Fibroblast of peridontal ligament (primary cell): Measurements from ENCODE around the gene EML4.
A peak's percentile ranks its signal among the peaks of the same experiment; 100 is the strongest.

ENCODE experiments used
- DNase-seq: peaks from one replicate; pipeline ENCODE4 v3.0.0-alpha.2; 2010; ENCODE audit errors: extremely low read depth

The EML4 gene

DNA sequence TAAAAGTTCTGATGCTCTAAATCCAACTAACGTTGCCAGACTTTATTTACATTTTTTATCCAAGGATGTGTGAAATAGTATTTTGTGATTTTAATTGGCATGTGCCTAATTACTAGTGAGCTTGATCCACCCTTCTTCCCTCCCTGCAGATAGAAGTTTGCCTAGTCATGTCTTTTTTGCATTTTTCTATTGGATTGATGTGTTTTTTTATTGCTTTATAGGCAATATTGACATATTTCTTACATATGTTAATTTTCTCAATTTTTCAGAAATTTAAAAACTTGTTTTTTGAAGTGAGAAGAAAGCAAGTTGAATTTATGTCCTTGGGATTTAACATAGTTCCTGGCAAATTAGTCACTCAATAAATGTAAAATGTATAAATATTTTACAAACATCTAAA, 56.4 kb downstream of the EML4 start:
- DNase-seq: no peak

DNA sequence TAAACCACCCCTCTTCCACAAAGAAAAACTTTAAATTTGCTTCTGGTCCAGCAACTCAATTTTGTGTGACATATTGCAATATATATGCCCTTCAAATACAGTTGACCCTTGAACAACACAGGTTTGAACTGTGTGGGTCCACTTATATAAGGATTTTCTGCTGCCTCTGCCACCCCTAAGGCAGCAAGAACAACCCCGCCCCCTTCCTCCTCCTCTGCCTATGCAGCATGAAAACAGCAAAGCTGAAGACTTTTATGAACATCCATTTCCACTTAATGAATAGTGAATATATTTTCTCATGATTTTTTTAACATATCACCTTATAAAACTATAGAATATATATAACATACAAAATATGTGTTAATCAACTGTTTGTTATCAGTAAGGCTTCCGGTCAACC, 58.3 kb downstream of the EML4 start:
- no peak for DNase-seq

DNA sequence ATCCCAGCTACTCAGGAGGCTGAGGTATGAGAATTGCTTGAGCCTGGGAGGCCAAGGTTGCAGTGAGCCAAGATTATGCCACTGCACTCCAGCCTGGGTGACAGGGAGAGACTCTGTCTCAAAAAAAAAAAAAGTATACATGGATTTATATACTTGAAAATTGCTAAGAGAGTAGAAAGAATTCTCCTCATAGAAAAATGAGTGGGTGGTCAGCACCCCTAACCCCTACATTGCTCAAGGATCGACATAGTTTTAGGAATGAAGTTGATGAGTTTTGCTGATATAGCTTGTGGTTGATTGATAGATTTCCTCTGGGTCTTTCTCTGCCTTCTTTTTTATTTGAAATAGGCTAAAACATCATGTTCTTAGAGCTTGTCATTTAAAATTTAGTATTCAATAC, 58.9 kb downstream of the EML4 start:
- no peak for DNase-seq

DNA sequence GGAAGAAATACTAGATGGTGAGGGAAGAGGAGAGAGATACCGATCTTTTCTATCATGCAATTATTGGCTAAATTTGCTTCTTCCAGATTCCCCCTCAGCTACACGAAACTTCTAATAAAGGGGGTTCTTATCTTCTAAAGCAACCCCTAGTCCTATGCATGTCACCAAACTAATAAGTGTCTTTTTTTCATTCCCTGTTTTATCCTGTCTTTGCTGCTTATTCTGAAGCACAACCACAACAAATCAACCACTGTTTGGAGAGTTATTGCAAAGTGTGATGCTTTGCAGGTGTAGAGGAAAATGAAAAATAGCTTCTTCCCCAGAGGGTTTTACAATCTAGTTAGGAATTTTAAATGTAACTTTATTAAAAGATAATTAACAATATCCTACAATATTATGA, 60.8 kb downstream of the EML4 start:
- DNase-seq: no peak

DNA sequence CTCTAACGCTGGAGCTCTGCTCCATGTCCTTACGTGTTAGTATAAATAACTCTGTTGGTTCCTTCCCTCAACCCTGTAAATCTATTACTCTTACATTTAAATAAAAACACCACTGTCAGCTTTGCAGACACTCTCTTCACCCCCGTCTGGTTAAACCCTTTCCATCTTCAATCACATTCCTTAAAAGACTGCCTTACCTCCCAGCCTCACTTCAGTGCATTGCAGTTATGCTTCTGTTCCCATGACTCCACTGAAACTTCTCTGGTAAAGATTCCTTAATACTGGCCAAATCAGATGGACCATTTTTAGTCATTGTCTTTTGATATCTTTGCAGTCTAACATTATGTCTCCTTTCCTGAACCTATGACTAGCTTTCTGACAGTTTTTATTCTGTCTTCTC, 61.7 kb downstream of the EML4 start:
- no peak for DNase-seq

DNA sequence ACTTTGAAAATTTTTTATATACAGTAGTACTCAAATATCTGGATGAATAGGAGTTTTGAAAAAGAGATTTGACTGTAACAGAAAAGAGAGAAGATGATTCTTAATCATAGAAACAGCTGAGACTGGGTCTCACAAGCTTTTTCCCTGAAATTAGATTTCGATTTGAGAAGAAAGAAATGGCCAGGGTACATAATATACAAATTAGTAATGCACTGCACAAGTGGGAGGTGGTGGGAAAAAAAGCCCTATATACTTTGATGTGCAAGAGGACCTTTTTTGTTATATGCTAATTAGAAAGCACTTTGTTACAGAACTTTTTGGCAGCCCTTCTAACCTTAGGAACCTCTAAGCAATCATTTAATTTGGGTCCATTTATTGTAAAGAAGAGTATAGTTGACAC, 62.9 kb downstream of the EML4 start:
- DNase-seq: no peak

DNA sequence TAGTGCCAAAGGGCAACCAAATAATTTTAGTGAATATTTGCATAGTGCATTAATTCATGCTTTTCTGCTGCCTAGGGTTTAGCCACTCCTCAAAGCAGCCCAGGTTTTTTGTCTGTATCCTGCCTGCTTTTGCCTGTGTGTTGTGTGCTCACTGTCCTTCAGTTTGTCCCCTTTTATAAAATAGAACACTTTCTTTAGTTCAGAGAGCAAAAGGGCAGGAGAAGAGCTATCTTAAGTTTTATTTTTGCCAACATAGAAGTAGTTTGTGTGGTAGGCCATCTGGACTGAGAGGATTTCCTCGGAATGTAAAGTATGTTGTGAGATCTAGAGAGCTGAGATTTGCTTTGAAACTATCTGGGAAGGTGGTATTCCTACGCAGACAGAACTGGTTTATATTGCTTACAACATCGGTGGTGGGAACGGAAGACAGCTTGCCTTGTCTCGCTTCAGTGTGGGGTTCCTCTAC, 64.9 kb downstream of the EML4 start:
- peak; percentile 68 for DNase-seq

DNA sequence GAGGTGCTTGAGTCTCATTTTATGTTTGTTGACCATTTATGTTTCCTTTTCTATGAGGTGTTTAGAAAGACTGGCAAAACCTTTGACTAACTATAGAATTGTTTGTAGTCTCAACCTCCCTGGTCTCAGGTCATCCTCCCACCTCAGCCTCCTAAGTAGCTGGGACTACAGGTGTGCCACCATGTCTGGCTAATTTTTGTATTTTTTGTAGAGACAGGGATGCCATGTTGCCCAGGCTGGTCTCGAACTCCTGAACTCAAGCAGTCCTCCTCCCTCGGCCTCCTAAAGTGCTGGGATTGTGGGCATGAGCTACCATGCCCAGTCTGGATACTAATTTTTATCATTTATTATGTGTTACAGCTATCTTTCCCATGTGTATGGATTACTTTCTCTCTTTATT, 67.8 kb downstream of the EML4 start:
- DNase-seq: no peak

DNA sequence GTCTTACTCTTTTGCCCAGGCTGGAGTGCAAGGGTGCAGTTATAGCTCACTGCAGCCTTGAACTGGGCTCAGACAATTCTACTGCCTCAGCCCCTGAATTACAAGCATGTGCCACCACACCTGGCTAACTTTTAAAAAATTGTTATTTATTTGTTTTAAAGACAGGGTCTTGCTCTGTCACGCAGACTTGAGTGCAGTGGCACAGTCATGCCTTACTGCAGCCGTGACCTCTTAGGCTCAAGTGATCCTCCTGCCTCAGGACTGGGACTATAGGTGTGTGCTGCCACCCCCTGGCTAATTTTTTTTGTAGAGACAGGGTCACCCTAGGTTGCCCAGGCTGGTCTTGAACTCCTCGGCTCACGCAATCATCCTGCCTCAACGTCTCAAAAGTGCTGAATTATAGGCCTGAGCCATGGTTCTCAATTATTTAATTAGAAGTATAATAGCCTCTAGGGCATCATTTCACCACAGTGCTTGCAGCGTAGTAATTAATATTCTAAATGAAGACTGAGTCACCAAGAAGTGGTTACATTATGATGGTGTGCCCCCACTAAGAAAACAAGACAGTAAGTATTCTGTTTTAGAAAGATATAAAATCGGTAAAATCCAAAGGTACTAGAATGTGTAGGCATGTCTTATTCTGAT, 69.6 kb downstream of the EML4 start:
- no peak for DNase-seq

DNA sequence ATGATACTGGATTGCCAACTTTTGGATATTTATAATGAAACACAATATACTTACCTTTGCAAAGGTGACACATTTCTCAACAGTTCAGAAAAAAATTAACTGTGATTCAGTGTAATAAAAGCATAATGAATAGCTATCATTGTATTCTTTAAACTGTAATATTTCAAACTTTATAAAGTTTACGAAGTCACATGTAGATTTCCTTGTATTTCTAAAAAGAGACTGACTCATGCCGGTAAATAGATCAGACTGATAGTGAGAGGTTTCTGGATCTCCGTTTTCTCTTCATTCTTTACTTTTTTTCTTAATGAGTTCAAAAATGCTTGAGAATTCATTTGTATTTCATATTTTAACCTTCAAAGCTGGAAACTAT, 70.1 kb downstream of the EML4 start:
- DNase-seq: no peak

DNA sequence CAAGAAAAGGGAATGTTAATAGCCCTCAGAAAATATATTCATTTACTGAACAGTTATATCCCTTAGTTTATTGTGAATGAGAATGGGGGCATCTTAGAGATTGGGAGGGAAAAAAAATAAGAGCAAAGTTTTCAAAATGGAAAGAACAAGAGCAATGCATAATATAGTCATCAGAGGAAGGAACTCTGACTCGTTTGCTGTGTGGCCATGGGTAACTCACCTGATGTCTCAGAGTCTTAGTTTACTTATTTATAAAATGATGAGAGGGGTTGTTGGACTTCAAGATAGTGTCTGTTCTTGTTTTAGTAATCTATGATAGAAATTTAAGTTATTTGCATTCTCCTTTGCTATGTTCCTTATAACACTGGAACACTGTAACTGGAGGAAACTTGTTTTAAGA, 70.7 kb downstream of the EML4 start:
- DNase-seq: no peak

DNA sequence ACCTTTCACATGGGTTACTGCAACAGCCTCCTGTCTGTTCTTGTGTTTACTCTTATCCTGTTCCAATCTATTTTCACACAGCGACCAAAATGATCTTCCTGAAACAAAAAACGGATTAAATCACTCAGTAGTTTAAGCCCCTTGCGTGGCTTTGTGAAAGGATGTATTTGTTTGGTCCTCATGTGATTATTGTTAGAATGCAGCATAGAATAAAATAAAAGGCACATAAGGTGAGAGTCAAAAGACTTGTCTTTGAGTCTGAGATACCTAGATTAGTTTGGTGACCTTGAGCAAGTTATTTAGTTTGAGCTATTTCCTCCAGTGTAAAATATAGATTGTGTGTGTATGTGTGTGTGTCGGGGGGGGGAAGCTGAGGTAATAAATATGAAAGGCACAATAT, 72.4 kb downstream of the EML4 start:
- no peak for DNase-seq

DNA sequence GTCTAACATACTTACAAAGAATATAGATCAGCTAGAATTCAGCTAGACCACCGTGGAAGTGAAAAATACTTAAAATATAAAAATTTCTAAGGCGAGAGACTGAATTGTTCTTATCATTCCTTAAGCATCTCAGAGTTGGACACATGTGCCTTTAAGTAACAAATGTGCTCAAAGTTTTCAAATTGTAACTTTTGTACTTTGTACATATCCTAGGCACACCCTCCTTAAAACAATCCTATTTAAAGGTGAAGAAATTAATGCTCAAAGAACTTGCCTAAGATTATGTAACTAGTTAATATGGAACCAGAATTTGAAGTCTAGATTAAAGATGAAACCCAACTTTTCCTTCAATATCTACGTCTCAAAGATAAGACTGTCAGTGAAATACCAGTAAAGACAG, 74.1 kb downstream of the EML4 start:
- DNase-seq: no peak

DNA sequence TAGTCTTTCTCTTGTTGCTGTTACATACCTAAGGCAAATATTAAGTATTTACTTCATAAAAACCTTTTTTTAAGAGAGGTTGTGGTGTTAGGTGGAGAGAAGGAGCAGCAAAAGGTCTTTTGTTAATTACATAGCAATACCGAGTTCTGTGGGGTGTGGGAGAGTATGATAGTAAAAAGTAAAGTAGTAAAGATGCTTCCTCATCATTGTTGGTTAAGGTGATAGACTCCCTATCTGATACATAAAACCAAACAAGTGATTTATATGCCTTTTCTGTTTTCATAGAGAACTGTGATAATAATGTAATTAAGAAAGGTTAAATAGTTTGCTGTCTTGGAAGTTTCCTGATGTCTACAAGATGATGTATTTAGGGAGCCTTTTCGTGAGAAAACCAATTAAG, 75.4 kb downstream of the EML4 start:
- no peak for DNase-seq

DNA sequence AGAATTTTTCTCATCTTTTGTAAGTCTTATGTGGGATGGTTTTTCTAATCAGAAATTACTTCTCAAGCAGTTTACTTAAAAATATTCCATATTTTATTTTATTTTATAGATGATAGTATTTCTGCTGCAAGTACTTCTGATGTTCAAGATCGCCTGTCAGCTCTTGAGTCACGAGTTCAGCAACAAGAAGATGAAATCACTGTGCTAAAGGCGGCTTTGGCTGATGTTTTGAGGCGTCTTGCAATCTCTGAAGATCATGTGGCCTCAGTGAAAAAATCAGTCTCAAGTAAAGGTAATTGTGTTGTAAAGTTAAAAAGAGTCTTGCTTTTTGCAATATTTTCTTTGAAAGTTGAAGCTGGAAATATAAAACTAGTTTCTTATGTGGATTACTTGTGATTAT, 76.2 kb downstream of the EML4 start:
- no peak for DNase-seq

DNA sequence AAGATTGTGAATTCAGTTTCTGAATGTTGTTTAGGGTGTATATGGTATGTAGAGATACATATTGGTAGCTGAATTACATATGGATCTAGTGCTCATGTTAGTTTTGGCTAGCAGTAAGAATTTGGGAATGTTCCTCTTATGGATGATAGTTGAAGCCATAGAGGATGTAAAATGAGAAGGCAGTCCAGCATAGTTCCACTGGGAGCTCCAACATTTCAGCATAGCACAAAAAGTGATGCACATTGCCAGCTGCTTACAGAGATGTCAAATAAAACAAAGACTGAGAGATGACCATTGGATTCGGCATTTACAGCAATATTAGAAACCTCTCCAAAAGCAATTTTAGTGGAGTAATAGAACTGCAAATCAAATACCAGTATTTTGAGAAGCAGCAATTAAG, 77.4 kb downstream of the EML4 start:
- peak; percentile 56 for DNase-seq

DNA sequence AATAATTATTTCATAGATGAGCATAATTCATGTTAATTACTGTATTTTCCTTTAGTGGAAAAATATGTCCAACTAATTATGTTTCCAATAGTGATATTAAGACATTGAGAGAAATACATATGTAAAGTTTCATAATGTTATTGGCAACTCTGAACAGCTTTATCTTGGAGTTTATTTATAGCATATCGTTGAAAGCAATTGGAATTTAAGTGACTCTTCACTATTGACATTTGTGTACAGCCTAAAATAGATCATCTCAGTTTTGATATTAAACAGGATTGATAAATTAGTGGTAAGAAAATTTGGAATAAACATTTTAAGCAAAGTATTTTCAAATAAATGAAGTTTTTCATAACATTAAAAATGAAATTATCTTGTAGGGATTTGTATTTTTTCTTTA, 79.7 kb downstream of the EML4 start:
- no peak for DNase-seq

DNA sequence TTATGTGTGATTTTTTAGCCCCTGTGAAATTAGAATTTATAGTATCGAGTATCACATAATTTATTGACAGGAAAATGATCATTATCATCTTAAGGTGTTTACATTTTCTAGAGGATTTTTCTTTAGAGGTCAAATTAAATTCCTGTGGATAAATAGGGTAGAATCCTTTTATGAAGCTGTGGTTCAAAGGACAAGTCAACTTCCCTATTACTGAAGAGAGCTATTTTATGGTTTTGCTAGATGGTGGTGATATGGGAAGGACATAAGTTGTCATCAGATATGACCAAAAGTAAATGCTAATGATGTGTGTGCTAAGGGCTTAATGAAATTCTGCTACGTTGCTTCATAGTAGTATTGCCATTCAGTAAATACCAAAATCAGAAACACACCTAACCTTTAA, 80.1 kb downstream of the EML4 start:
- DNase-seq: no peak

DNA sequence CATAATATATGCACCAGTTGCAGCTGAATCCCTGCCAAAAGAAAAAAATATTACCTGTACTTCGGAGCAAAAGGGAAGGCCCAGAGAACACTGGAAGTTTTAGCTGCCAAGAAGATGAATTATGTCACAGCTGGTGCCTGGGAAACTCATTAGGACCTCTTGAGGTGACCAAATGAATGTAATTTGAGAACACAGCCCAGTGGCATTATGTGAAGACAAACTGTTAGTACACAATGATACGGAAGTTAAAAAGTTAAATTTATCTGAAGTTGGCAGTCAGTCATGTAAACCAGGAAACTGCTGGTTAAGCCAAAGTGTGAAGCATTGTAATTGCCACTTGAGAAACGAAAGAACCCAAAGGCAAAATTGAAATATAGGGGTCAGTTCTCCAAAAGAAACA, 80.7 kb downstream of the EML4 start:
- DNase-seq: no peak

DNA sequence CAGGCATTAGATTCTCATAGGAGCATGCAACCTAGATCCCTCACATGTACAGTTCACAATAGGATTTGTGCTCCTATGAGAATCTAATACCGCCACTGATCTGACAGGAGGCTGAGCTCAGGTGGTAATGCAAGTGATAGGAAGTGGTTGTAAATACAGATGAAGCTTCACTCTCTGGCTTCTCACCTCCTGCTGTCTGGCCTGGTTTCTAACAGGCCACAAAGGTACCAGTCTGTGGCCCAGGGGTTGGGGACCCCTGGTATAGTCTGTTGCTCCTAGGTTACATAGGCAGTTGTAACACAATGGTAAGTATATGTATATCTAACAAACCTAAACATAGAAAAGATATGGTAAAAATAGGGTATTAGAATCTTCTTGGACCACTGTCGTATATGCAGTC, 81.8 kb downstream of the EML4 start:
- DNase-seq: no peak

DNA sequence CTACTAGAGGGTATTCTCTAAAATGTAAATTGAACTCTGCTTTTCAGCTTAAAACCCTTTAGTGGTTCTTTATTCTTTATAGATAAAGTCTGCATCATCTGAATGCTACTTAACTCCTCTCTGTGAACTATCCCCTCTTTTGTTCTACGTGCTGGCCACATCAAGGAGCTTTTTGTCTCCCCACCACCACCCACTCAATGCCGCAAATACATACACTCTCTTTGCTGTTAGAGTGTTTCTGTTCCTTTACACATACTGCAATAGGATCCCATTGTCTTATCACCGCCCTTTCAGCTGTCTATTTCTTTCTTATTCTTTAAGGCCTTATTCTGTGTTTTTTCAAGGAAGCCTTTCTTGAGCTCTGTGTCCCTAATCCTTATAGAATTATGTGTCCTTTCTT, 83.3 kb downstream of the EML4 start:
- DNase-seq: no peak

DNA sequence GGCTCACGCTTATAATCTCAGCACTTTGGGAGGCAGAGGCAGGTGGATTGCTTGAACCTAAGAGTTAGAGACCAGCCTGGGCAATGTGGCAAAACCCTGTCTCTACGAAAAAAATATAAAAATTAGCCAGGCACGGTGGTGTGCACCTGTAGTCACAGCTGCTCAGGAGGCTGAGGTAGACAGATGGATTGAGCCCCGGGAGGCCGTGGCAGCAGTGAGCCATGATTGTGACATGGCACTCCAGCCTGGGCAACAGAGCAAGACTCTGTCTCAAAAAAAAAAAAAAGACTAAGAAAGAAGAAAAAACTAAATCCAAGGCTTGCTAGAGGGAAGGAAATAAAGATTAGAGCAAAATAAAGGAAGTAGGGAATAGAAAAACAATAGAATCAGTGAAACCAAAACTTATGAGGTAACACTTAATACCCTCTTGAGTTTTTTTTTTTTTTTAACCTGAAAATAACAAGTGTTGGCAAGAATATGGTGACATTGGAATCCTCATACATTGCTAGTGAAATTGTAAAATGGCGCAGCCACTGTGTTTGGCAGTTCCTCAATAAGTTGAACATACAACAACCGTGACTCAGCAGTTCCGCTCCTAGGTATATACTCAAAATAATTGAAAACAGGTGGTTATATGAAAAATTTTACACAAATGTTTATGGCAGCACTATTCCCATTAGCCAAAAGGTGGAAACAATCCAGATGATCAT, 85.2 kb downstream of the EML4 start:
- DNase-seq: peak; percentile 29

DNA sequence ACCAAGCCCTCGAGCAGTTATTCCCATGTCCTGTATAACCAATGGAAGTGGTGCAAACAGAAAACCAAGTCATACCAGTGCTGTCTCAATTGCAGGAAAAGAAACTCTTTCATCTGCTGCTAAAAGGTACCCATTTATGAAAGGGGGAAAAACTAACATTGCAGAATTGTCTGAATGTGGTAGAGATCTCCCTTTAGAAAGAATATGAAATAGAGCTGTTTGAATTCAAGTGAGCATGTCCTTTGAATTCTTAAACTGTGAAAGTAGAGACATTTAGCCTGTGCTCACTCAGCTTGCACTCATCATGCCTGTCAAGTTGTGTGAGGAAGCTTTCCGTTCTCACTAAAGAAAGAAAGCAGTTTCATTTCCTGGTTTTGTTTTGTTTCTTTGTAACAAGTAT, 87.4 kb downstream of the EML4 start:
- DNase-seq: no peak
